ENCODE data around the gene AFF1.

GRCh38 chr4:86926435-86927086, 8.2 kb upstream of the AFF1 start:
- TF ChIP-seq REST (IDR thresholded peaks at IDR 0.05): no peak
- TF ChIP-seq CTCF (IDR thresholded peaks at IDR 0.05; ENCODE audit: low read depth, low read length, missing input control): no peak
- no peak for TF ChIP-seq GABPA (IDR thresholded peaks at IDR 0.05 in 1 of 2, conservative IDR thresholded peaks at IDR 0.05 in 1 of 2)
- TF ChIP-seq SP1 (IDR thresholded peaks at IDR 0.05): no peak
- TF ChIP-seq JUND (IDR thresholded peaks at IDR 0.05): no peak
- no peak for TF ChIP-seq RXRA (IDR thresholded peaks at IDR 0.05)

Measured in liver (tissue), 3 donors.